CD14-positive monocyte (primary cell): ENCODE measurements around the gene BMERB1. TPM values are rescaled to one million over a fixed set of nuclear protein-coding genes. Genes with fewer than 3 reads are reported as not detected.
"Not testable (repeated sequence)": the region's sequence is repeated elsewhere in the genome, so short reads cannot be mapped to it uniquely, and the experiment has no call there.

Experiments
- DNase-seq, 3 donors: peaks; one replicate each; pipeline ENCODE4 v3.0.0-alpha.2; 2011 to 2022
- H2AFZ ChIP-seq: 2 replicates; pipeline ENCODE4 v1.6.0; 2012; ENCODE audit warnings: mild to moderate bottlenecking, low read depth, low read length, inconsistent platforms; ENCODE audit not compliant: insufficient read depth, poor library complexity, severe bottlenecking
- H3K27ac ChIP-seq, 2 donors: 1 replicate in 1 of 2; 2 replicates in 1 of 2; pipeline ENCODE4 v1.5.1; 2012 to 2013; ENCODE audit warnings: low read length in 2 of 2, control low read depth in 1 of 2, inconsistent platforms in 1 of 2, low read depth in 1 of 2, mild to moderate bottlenecking in 1 of 2
- H3K27me3 ChIP-seq, 2 donors: one replicate each; pipeline versions ENCODE4 v1.6.0 to v1.6.1; 2011 to 2013; ENCODE audit warnings: low read length in 2 of 2; ENCODE audit not compliant: control insufficient read depth in 2 of 2, insufficient read depth in 2 of 2
- H3K36me3 ChIP-seq, 2 donors: replicated peaks in 1 of 2; 1 replicate in 1 of 2; 2 replicates in 1 of 2; pipeline versions ENCODE4 v1.5.1 to v1.6.1; 2012 to 2013; ENCODE audit warnings: low read length in 2 of 2, control low read depth in 1 of 2, inconsistent platforms in 1 of 2, mild to moderate bottlenecking in 1 of 2; ENCODE audit not compliant: insufficient read depth in 2 of 2, control insufficient read depth in 1 of 2
- H3K4me1 ChIP-seq, 2 donors: 1 replicate in 1 of 2; 2 replicates in 1 of 2; pipeline versions ENCODE4 v1.5.1 to v1.6.1; 2012 to 2013; ENCODE audit warnings: low read length in 2 of 2, control low read depth in 1 of 2, inconsistent platforms in 1 of 2, mild to moderate bottlenecking in 1 of 2, moderate library complexity in 1 of 2; ENCODE audit not compliant: insufficient read depth in 2 of 2, control insufficient read depth in 1 of 2
- H3K4me2 ChIP-seq: replicated peaks from 2 replicates; pipeline ENCODE3; 2012; ENCODE audit warnings: low read length, moderate library complexity, mild to moderate bottlenecking; ENCODE audit not compliant: poor library complexity, severe bottlenecking; ENCODE audit errors: extremely low read depth
- H3K4me3 ChIP-seq, 3 experiments: fragments of 200-600 bp in 1 of 3; sonication (generic) in 1 of 3; replicated peaks in 1 of 3; 1 replicate in 2 of 3; 2 replicates in 1 of 3; pipeline ENCODE4 v1.5.1; 2011 to 2013; ENCODE audit warnings: low read length in 3 of 3, mild to moderate bottlenecking in 3 of 3, control low read depth in 2 of 3, low read depth in 2 of 3, inconsistent platforms in 1 of 3, moderate library complexity in 1 of 3
- H3K79me2 ChIP-seq: 2 replicates; pipeline ENCODE4 v1.6.0; 2012; ENCODE audit warnings: mild to moderate bottlenecking, control low read depth, inconsistent platforms, low read length, moderate library complexity; ENCODE audit not compliant: insufficient read depth
- H3K9ac ChIP-seq: 2 replicates; pipeline ENCODE4 v1.6.0; 2017; ENCODE audit warnings: low read length, mild to moderate bottlenecking; ENCODE audit not compliant: insufficient read depth, poor library complexity, severe bottlenecking
- H3K9me3 ChIP-seq, 2 donors: replicated peaks in 1 of 2; 1 replicate in 1 of 2; 2 replicates in 1 of 2; pipeline versions ENCODE4 v1.5.1 to v1.6.1; 2012 to 2013; ENCODE audit warnings: low read length in 2 of 2, control low read depth in 1 of 2; ENCODE audit not compliant: control insufficient read depth in 1 of 2, insufficient read depth in 1 of 2
- H4K20me1 ChIP-seq: 2 replicates; pipeline ENCODE4 v1.6.0; 2012; ENCODE audit warnings: mild to moderate bottlenecking, low read length, control low read depth, moderate library complexity; ENCODE audit not compliant: insufficient read depth
- H3K27ac Mint-ChIP-seq, 7 donors: one replicate each; pipeline ENCODE4 v1.8.0; 2020; ENCODE audit warnings: mild to moderate bottlenecking in 7 of 7, mixed read lengths in 7 of 7, moderate library complexity in 6 of 7, inconsistent platforms in 2 of 7
- H3K27me3 Mint-ChIP-seq, 3 donors: one replicate each; pipeline ENCODE4 v1.8.0; 2021 to 2022; ENCODE audit warnings: low read depth in 3 of 3, mild to moderate bottlenecking in 3 of 3, mixed read lengths in 3 of 3, moderate library complexity in 3 of 3, inconsistent platforms in 1 of 3
- H3K36me3 Mint-ChIP-seq, 2 donors: one replicate each; pipeline ENCODE4 v1.8.0; 2020; ENCODE audit warnings: mixed read lengths in 2 of 2, inconsistent platforms in 1 of 2, mild to moderate bottlenecking in 1 of 2
- H3K4me1 Mint-ChIP-seq: one replicate; pipeline ENCODE4 v1.8.0; 2020; ENCODE audit warnings: mild to moderate bottlenecking, mixed read lengths
- H3K4me3 Mint-ChIP-seq, 2 donors: one replicate each; pipeline ENCODE4 v1.8.0; 2020; ENCODE audit warnings: mild to moderate bottlenecking in 2 of 2, mixed read lengths in 2 of 2, moderate library complexity in 1 of 2
- H3K9me3 Mint-ChIP-seq, 7 donors: one replicate each; pipeline ENCODE4 v1.8.0; 2020 to 2022; ENCODE audit warnings: mixed read lengths in 7 of 7, mild to moderate bottlenecking in 6 of 7, moderate library complexity in 6 of 7, inconsistent platforms in 2 of 7
- WGBS: methylation state at CpG from one replicate; pipeline ENCODE4 v1.1.5; 2013; ENCODE audit warnings: missing lambda C conversion rate; ENCODE audit not compliant: insufficient coverage; 5-methylcytosine and 5-hydroxymethylcytosine counted together
- intact Hi-C, 2 donors: fragments of 100-400 bp; cut with micrococcal nuclease; formaldehyde crosslinking; loops; one replicate each; pipeline versions ENCODE4 v1.15.0 to v1.15.1; 2023
- polyA plus RNA-seq, 3 donors: library from polyadenylated mRNA; depleted of rRNA in 1 of 3; unstranded in 2 of 3; stranded (reverse) in 1 of 3; fragments of 300-500 nt in 2 of 3; fragments of >200 nt in 1 of 3; fragmentation: Illumina TruSeq in 2 of 3; gene quantifications; 1 replicate in 2 of 3; 2 replicates in 1 of 3; pipeline ENCODE4 v1.2.3, GENCODE V29; 2012 to 2021

BMERB1 gene
- polyA plus RNA-seq, 3 donors = 0.11 to 0.28 (median 0.11) TPM

DNA sequence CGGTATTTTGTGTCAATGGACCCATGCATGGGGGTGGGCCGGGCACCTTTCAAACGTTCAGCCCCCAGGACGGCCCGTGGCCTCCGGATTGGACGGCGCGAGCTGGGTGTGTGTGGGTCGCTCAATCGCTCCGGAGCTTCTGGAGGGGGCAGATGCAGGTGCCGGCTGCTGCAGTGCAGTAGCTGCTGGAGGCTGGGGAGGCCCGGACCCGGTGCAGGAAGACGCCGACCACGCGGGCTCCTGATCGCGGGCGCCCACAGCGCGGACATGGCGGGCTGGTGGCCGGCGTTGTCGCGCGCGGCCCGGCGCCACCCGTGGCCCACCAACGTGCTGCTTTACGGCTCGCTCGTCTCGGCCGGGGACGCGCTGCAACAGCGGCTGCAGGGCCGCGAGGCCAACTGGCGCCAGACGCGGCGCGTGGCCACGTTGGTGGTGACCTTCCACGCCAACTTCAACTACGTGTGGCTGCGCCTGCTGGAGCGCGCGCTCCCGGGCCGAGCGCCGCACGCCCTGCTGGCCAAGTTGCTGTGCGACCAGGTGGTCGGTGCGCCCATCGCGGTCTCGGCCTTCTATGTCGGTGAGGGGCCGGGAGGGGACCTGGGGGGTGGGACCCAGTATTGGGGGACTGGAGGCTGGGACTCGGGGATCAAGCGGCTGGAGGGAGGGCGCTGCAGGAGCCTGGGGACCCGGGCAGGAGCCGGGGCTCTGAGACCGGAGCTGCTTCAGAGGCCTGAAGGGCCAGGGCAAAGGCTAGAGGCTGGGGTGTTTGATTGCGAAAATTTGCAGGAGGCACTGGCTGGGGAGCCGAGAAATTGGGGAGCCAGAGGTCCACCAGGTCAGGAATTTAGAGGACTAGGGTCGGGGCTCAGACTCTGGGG, 38.5 kb upstream of the BMERB1 start, which contains the start of gene MPV17L:
Gene MPV17L, plus strand, starts transcription at position 124 of the 878 bp plus-strand sequence. Its CDS starts 144 bp downstream, at position 268.
- H3K9me3 Mint-ChIP-seq, H3K79me2 ChIP-seq, H3K36me3 ChIP-seq, H3K36me3 Mint-ChIP-seq, H3K9me3 ChIP-seq, H3K9ac ChIP-seq, H3K4me1 ChIP-seq, intact Hi-C loops, H4K20me1 ChIP-seq, H3K27me3 ChIP-seq, H3K27ac ChIP-seq: not testable (repeated sequence)
- H3K4me3 Mint-ChIP-seq = peak within 1 kb of the TSS; percentile 72 to 80
- H3K4me1 Mint-ChIP-seq = peaks cover 12% of the 10 kb centered on the region
- Histone ChIP-seq H3K4me3 (peak within 1 kb of the TSS in 1 of 3 experiments; percentile 56), H3K4me2 (peak within 1 kb of the TSS; percentile 60), H2AFZ (peak within 1 kb of the TSS; percentile 80)
- 2% methylated on average over 72 of the region's 79 CpGs for whole genome bisulfite sequencing
- peak within 1 kb of the TSS in 1 of 7 donors; percentile 61 for H3K27ac Mint-ChIP-seq
- DNase-seq = peak in 1 of 3 donors; percentile 9
- H3K27me3 Mint-ChIP-seq = peaks cover 19 to 21% (median 19%) of the 10 kb centered on the region in 3 donors

DNA sequence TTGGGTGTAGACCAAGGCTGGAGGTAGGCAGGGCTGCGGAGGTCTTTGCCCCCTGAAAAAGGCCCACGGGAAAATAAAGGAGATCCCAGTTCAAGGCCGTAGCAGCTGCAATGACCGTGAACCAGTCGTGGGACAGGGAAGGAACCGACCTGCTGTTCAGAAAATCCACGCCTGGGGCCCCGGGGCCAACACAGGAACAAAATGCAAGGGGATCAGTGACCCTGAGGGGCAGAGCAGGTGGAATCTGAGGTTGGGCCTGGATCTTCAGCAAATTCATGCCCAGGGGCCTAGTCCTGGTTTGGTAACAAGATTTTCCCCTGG, 37.9 kb upstream of the BMERB1 start:
- 76% methylated on average over 8 of the region's 8 CpGs for WGBS
- H3K27ac ChIP-seq, H3K36me3 ChIP-seq, H3K36me3 Mint-ChIP-seq, H3K9me3 Mint-ChIP-seq, H3K79me2 ChIP-seq, H3K4me1 ChIP-seq, H3K9me3 ChIP-seq, H3K27me3 ChIP-seq, H3K9ac ChIP-seq, H3K4me3 ChIP-seq, H2AFZ ChIP-seq, DNase-seq, intact Hi-C loops, H3K4me2 ChIP-seq, H4K20me1 ChIP-seq: not testable (repeated sequence)
- peaks cover 12% of the 10 kb centered on the region for H3K4me1 Mint-ChIP-seq
- peak overlapping the region; percentile 72 to 78 for H3K4me3 Mint-ChIP-seq
- peak overlapping the region in 1 of 7 donors; percentile 25 for H3K27ac Mint-ChIP-seq
- H3K27me3 Mint-ChIP-seq = peaks cover 19 to 21% (median 19%) of the 10 kb centered on the region in 3 donors
